Endothelial cell (in vitro differentiated cells): ENCODE data around the gene ERGIC3. TPM values are rescaled to one million over a fixed set of nuclear protein-coding genes. Genes with fewer than 3 reads are reported as not detected.

Experiments used
- DNase-seq: peaks from one replicate; pipeline ENCODE4 v3.0.0; 2021; ENCODE audit warnings: low spot score
- H3K27ac Mint-ChIP-seq: one replicate; pipeline ENCODE4 v1.8.0; 2021; ENCODE audit warnings: mixed read lengths, inconsistent platforms; ENCODE audit not compliant: unreplicated experiment
- H3K27me3 Mint-ChIP-seq: one replicate; pipeline ENCODE4 v1.8.0; 2021; ENCODE audit warnings: mild to moderate bottlenecking, moderate library complexity, mixed read lengths, inconsistent platforms; ENCODE audit not compliant: unreplicated experiment
- H3K36me3 Mint-ChIP-seq: one replicate; pipeline ENCODE4 v1.8.0; 2021; ENCODE audit warnings: mild to moderate bottlenecking, low read depth, mixed read lengths, inconsistent platforms; ENCODE audit not compliant: unreplicated experiment
- H3K4me1 Mint-ChIP-seq: one replicate; pipeline ENCODE4 v1.8.0; 2021; ENCODE audit warnings: mild to moderate bottlenecking, mixed read lengths, inconsistent platforms; ENCODE audit not compliant: unreplicated experiment
- H3K4me3 Mint-ChIP-seq: one replicate; pipeline ENCODE4 v1.8.0; 2021; ENCODE audit warnings: mild to moderate bottlenecking, mixed read lengths, inconsistent platforms; ENCODE audit not compliant: unreplicated experiment
- H3K9me3 Mint-ChIP-seq: one replicate; pipeline ENCODE4 v1.8.0; 2021; ENCODE audit warnings: mixed read lengths, inconsistent platforms; ENCODE audit not compliant: unreplicated experiment
- total RNA-seq: library from RNA; stranded (reverse); fragmentation: NEBNext Ultra II Directional; extraction: Animal tissue kit (Norgen Biotek cat#: 25700); gene quantifications from one replicate; pipeline ENCODE4 v1.2.1, GENCODE V29; 2021; ENCODE audit not compliant: unreplicated experiment
- TF ChIP-seq, protein P1 (sequence below): fragments of 200-600 bp; sonication (generic); IDR thresholded peaks from one replicate; pipeline ENCODE4 v1.5.0; 2021; ENCODE audit warnings: antibody characterized with exemption; ENCODE audit not compliant: unreplicated experiment

ERGIC3 gene
- total RNA-seq, 1 donor from 2014 or later = 282 TPM

GRCh38 chr20:35598899-35599775, 57.3 kb downstream of the ERGIC3 start:
- H3K4me1 Mint-ChIP-seq = peaks cover 2% of the 10 kb centered on the region
- TF ChIP-seq, protein P1, sequence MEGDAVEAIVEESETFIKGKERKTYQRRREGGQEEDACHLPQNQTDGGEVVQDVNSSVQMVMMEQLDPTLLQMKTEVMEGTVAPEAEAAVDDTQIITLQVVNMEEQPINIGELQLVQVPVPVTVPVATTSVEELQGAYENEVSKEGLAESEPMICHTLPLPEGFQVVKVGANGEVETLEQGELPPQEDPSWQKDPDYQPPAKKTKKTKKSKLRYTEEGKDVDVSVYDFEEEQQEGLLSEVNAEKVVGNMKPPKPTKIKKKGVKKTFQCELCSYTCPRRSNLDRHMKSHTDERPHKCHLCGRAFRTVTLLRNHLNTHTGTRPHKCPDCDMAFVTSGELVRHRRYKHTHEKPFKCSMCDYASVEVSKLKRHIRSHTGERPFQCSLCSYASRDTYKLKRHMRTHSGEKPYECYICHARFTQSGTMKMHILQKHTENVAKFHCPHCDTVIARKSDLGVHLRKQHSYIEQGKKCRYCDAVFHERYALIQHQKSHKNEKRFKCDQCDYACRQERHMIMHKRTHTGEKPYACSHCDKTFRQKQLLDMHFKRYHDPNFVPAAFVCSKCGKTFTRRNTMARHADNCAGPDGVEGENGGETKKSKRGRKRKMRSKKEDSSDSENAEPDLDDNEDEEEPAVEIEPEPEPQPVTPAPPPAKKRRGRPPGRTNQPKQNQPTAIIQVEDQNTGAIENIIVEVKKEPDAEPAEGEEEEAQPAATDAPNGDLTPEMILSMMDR = no peak
- H3K27me3 Mint-ChIP-seq = peaks cover 22% of the 10 kb centered on the region
- no peak overlapping the region for H3K27ac Mint-ChIP-seq
- H3K4me3 Mint-ChIP-seq = no peak overlapping the region
- DNase-seq = no peak
- no peaks in the 10 kb centered on the region for H3K9me3 Mint-ChIP-seq
- H3K36me3 Mint-ChIP-seq = peaks cover 7% of the 10 kb centered on the region

- Mint-ChIP-seq H3K27ac (no peak overlapping the region), H3K27me3 (peaks cover 18% of the 10 kb centered on the region)
Observed at GRCh38 chr20:35599776-35600120, 57.9 kb downstream of the ERGIC3 start.

GRCh38 chr20:35600176-35600992, 58.5 kb downstream of the ERGIC3 start:
- TF ChIP-seq, protein P1 = no peak
- Mint-ChIP-seq H3K36me3 (peaks cover 7% of the 10 kb centered on the region), H3K27me3 (peaks cover 18% of the 10 kb centered on the region), H3K4me1 (peaks cover 2% of the 10 kb centered on the region), H3K27ac (no peak overlapping the region), H3K4me3 (no peak overlapping the region), H3K9me3 (no peaks in the 10 kb centered on the region)
- DNase-seq = no peak

More at GRCh38 chr20:35599776-35600120, 57.9 kb downstream of the ERGIC3 start:
- H3K36me3 Mint-ChIP-seq = peaks cover 7% of the 10 kb centered on the region
- no peak overlapping the region for H3K4me3 Mint-ChIP-seq
- no peak for DNase-seq
- TF ChIP-seq, protein P1 = no peak
- H3K9me3 Mint-ChIP-seq = no peaks in the 10 kb centered on the region
- peaks cover 2% of the 10 kb centered on the region for H3K4me1 Mint-ChIP-seq

GRCh38 chr20:35600993-35601973, 59.4 kb downstream of the ERGIC3 start:
- Mint-ChIP-seq H3K36me3 (peaks cover 7% of the 10 kb centered on the region), H3K4me3 (peak overlapping the region; percentile 81), H3K27me3 (peaks cover 18% of the 10 kb centered on the region), H3K9me3 (no peaks in the 10 kb centered on the region), H3K4me1 (peaks cover 2% of the 10 kb centered on the region), H3K27ac (no peak overlapping the region)
- DNase-seq = peak; percentile 67
- TF ChIP-seq, protein P1 = no peak
